ENCODE measurements around the gene PLOD3. TPM values are rescaled to one million over a fixed set of nuclear protein-coding genes. Genes with fewer than 3 reads are reported as not detected.

Gene PLOD3
- total and polyA plus RNA-seq, 2 donors from 2014 or later: 53.5 to 78.8 TPM

- Histone ChIP-seq H3K36me3 (ENCODE audit: control insufficient read depth in 2 of 3, insufficient read depth in 3 of 3, low read length in 3 of 3) (no peaks in the 10 kb centered on the region), H3K27ac (ENCODE audit: low read depth in 2 of 2, low read length in 2 of 2) (no peak within 1 kb of the TSS), H3K4me3 (ENCODE audit: low read length in 3 of 3) (no peak within 1 kb of the TSS), H3K9ac (ENCODE audit: low read length in 3 of 3) (no peak within 1 kb of the TSS), H3K4me1 (ENCODE audit: control insufficient read depth in 2 of 3, insufficient read depth in 2 of 3, low read depth in 1 of 3, low read length in 3 of 3) (no peaks in the 10 kb centered on the region), H3K9me3 (ENCODE audit: control insufficient read depth in 2 of 3, insufficient read depth in 1 of 3, low read length in 3 of 3) (no peaks in the 10 kb centered on the region), H3K27me3 (ENCODE audit: control insufficient read depth, insufficient read depth, low read length) (peaks cover 31% of the 10 kb centered on the region)
- TF ChIP-seq CTCF (IDR thresholded peaks at IDR 0.05; ENCODE audit: borderline replicate concordance, extremely low read depth, insufficient read depth): no peak
- FAIRE-seq (no peak), DNase-seq (no peak)
- intact Hi-C loops (cut with DNase I): no loop called here
Observed at GRCh38 chr7:101180130-101180755, 37.1 kb downstream of the PLOD3 start, which contains the start of gene NAT16. Gene NAT16, minus strand, starts transcription at chr7:101180293. Its CDS starts 5,486 bp downstream, at chr7:101174807.

GRCh38 chr7:101179713-101180112 is 37.7 kb downstream of the PLOD3 start:
- intact Hi-C loops (cut with DNase I): no loop called here
- Histone ChIP-seq H3K9me3 (ENCODE audit: control insufficient read depth in 2 of 3, insufficient read depth in 1 of 3, low read length in 3 of 3) (no peaks in the 10 kb centered on the region), H3K4me1 (ENCODE audit: control insufficient read depth in 2 of 3, insufficient read depth in 2 of 3, low read depth in 1 of 3, low read length in 3 of 3) (no peaks in the 10 kb centered on the region), H3K27ac (ENCODE audit: low read depth in 2 of 2, low read length in 2 of 2) (no peak overlapping the region), H3K4me3 (ENCODE audit: low read length in 3 of 3) (no peak overlapping the region), H3K9ac (ENCODE audit: low read length in 3 of 3) (no peak overlapping the region), H3K36me3 (ENCODE audit: control insufficient read depth in 2 of 3, insufficient read depth in 3 of 3, low read length in 3 of 3) (no peaks in the 10 kb centered on the region), H3K27me3 (ENCODE audit: control insufficient read depth, insufficient read depth, low read length) (peaks cover 36% of the 10 kb centered on the region)
- TF ChIP-seq CTCF (IDR thresholded peaks at IDR 0.05; ENCODE audit: borderline replicate concordance, extremely low read depth, insufficient read depth): no peak
- FAIRE-seq: no peak
- DNase-seq: no peak

GRCh38 chr7:101179117-101179516 is 38.3 kb downstream of the PLOD3 start:
- FAIRE-seq (no peak), DNase-seq (no peak)
- TF ChIP-seq CTCF (IDR thresholded peaks at IDR 0.05; ENCODE audit: borderline replicate concordance, extremely low read depth, insufficient read depth): no peak
- intact Hi-C loops (cut with DNase I): no loop called here
- Histone ChIP-seq H3K27me3 (ENCODE audit: control insufficient read depth, insufficient read depth, low read length) (peaks cover 41% of the 10 kb centered on the region), H3K36me3 (ENCODE audit: control insufficient read depth in 2 of 3, insufficient read depth in 3 of 3, low read length in 3 of 3) (no peaks in the 10 kb centered on the region), H3K4me1 (ENCODE audit: control insufficient read depth in 2 of 3, insufficient read depth in 2 of 3, low read depth in 1 of 3, low read length in 3 of 3) (no peaks in the 10 kb centered on the region), H3K27ac (ENCODE audit: low read depth in 2 of 2, low read length in 2 of 2) (no peak overlapping the region), H3K9me3 (ENCODE audit: control insufficient read depth in 2 of 3, insufficient read depth in 1 of 3, low read length in 3 of 3) (no peaks in the 10 kb centered on the region), H3K9ac (ENCODE audit: low read length in 3 of 3) (no peak overlapping the region), H3K4me3 (ENCODE audit: low read length in 3 of 3) (no peak overlapping the region)

- no peak for TF ChIP-seq CTCF (IDR thresholded peaks at IDR 0.05; ENCODE audit: borderline replicate concordance, extremely low read depth, insufficient read depth)
- intact Hi-C loops (cut with DNase I): no loop called here
- Histone ChIP-seq H3K36me3 (ENCODE audit: control insufficient read depth in 2 of 3, insufficient read depth in 3 of 3, low read length in 3 of 3) (no peaks in the 10 kb centered on the region), H3K27ac (ENCODE audit: low read depth in 2 of 2, low read length in 2 of 2) (no peak overlapping the region), H3K4me3 (ENCODE audit: low read length in 3 of 3) (no peak overlapping the region), H3K9me3 (ENCODE audit: control insufficient read depth in 2 of 3, insufficient read depth in 1 of 3, low read length in 3 of 3) (no peaks in the 10 kb centered on the region), H3K9ac (ENCODE audit: low read length in 3 of 3) (no peak overlapping the region), H3K4me1 (ENCODE audit: control insufficient read depth in 2 of 3, insufficient read depth in 2 of 3, low read depth in 1 of 3, low read length in 3 of 3) (peaks cover 0 to 5% (median 0%) of the 10 kb centered on the region in 3 donors), H3K27me3 (ENCODE audit: control insufficient read depth, insufficient read depth, low read length) (peaks cover 49% of the 10 kb centered on the region)
- DNase-seq: no peak
- FAIRE-seq: no peak
Observed at GRCh38 chr7:101177644-101178043, 39.7 kb downstream of the PLOD3 start.
